ENCODE measurements around the gene CENPE. TPM values are rescaled to one million over a fixed set of nuclear protein-coding genes. Genes with fewer than 3 reads are reported as not detected.
"Not testable (repeated sequence)": the region's sequence is repeated elsewhere in the genome, so short reads cannot be mapped to it uniquely, and the experiment has no call there.

CENPE gene, protein sequence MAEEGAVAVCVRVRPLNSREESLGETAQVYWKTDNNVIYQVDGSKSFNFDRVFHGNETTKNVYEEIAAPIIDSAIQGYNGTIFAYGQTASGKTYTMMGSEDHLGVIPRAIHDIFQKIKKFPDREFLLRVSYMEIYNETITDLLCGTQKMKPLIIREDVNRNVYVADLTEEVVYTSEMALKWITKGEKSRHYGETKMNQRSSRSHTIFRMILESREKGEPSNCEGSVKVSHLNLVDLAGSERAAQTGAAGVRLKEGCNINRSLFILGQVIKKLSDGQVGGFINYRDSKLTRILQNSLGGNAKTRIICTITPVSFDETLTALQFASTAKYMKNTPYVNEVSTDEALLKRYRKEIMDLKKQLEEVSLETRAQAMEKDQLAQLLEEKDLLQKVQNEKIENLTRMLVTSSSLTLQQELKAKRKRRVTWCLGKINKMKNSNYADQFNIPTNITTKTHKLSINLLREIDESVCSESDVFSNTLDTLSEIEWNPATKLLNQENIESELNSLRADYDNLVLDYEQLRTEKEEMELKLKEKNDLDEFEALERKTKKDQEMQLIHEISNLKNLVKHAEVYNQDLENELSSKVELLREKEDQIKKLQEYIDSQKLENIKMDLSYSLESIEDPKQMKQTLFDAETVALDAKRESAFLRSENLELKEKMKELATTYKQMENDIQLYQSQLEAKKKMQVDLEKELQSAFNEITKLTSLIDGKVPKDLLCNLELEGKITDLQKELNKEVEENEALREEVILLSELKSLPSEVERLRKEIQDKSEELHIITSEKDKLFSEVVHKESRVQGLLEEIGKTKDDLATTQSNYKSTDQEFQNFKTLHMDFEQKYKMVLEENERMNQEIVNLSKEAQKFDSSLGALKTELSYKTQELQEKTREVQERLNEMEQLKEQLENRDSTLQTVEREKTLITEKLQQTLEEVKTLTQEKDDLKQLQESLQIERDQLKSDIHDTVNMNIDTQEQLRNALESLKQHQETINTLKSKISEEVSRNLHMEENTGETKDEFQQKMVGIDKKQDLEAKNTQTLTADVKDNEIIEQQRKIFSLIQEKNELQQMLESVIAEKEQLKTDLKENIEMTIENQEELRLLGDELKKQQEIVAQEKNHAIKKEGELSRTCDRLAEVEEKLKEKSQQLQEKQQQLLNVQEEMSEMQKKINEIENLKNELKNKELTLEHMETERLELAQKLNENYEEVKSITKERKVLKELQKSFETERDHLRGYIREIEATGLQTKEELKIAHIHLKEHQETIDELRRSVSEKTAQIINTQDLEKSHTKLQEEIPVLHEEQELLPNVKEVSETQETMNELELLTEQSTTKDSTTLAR (N-terminal part only)
- total RNA-seq = 0.35 TPM
- long read RNA-seq = 0 reads

DNA sequence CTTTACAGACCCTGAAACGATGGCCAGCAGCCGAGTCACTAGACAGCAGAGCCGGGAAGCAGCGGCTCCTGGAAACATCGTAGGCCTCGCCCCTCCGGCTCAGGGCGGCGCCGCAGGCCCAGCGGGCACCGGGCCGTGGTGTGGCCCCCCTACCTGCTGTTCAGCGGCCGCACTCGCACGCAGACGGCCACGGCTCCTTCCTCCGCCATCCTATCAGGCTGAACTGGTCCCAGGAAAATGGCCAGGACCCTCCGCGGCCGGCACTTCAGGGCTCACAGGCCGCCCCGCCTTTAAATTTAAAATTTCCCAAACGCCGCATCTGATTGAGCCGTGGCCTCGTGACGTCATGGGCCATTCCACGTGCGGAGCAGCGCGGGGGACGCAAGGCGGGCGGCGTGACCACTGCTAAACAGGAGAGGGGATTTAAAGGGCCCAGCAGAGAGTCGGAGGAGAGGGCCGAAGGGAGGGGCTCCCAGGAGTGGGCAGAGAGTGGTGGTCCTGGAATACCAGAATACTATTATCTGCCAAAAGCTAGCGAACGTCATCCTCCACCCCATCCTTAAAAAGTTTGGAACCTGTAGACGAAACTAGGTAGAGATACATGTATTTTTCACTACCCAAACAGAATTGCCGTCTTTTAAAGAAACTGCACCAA, at the start of gene CENPE:
Gene CENPE (minus strand): TSS at position 233 of the 655 bp plus-strand sequence. CDS start 24 bp downstream, at position 209.
- DNase-seq (peak; percentile 91), ATAC-seq (peak; percentile 98)
- intact Hi-C loops (cut with micrococcal nuclease) = no loop called here

- intact Hi-C loops (cut with micrococcal nuclease) = no loop called here
- ATAC-seq = no peak
- no peak for DNase-seq
Observed at GRCh38 chr4:103244251-103244650, 46.1 kb upstream of the CENPE start.

- ATAC-seq; intact Hi-C loops (cut with micrococcal nuclease); DNase-seq: not testable (repeated sequence)
Observed at GRCh38 chr4:103230938-103231337, 32.8 kb upstream of the CENPE start.

- DNase-seq; intact Hi-C loops (cut with micrococcal nuclease); ATAC-seq: not testable (repeated sequence)
Observed at GRCh38 chr4:103223556-103223955, 25.4 kb upstream of the CENPE start.

- ATAC-seq (no peak), DNase-seq (no peak)
- intact Hi-C loops (cut with micrococcal nuclease) = no loop called here
Observed at GRCh38 chr4:103207673-103208072, 9.5 kb upstream of the CENPE start.

- no peak for DNase-seq
- no peak for ATAC-seq
- intact Hi-C loops (cut with micrococcal nuclease) = no loop called here
Observed at GRCh38 chr4:103204111-103204510, 6.0 kb upstream of the CENPE start.

- no peak for ATAC-seq
- intact Hi-C loops (cut with micrococcal nuclease) = no loop called here
- DNase-seq = no peak
Observed at GRCh38 chr4:103201724-103202123, 3.6 kb upstream of the CENPE start.

DNA sequence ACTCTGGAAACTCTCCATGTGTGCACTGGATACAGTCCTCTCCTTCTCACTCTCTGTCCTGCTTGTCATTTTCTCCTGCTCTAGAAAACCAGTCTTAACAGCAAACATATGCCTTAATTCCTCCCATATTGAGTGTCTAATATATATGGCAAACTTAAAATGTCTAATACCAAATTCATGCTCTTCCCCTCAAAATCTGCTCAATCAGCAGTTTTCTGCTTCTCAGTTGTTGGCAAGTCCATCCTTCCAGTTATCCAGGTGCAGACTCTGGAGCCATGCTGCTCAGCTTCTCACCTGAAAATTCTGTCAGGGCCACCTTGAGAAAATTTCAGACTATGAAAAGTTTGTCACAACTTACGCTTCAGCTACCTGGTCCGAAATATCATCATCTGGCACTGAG, 3.1 kb upstream of the CENPE start:
- no peak for ATAC-seq
- no peak for DNase-seq
- intact Hi-C loops (cut with micrococcal nuclease) = no loop called here

GRCh38 chr4:103199009-103199408, 866 bp upstream of the CENPE start:
- no peak for DNase-seq
- no peak for ATAC-seq
- intact Hi-C loops (cut with micrococcal nuclease) = no loop called here

- ATAC-seq (peak; percentile 49), DNase-seq (no peak)
- intact Hi-C loops (cut with micrococcal nuclease) = no loop called here
Observed at GRCh38 chr4:103197765-103198110, 405 bp downstream of the CENPE start.

GRCh38 chr4:103193457-103193856, 4.7 kb downstream of the CENPE start:
- intact Hi-C loops (cut with micrococcal nuclease) = no loop called here
- ATAC-seq = no peak

DNA sequence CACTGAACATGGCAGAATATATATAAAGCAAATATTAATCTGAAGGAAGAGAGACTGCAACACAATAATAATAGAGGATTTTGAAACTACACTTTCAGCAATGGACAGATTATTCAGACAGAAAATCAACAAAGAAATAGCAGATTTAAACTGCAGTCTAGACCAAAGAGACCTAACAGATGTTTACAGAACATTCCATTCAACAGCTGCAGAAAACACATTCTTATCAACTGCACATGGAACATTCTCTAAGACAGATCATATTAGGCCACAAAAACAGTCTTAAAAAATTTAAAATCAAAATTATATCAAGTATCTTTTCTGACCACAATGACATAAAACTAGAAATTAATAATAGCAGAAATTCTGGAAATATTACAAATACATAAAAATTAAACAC, 27.1 kb downstream of the CENPE start:
- intact Hi-C loops (cut with micrococcal nuclease) = no loop called here
- DNase-seq (no peak), ATAC-seq (no peak)

More at GRCh38 chr4:103193457-103193856, 4.7 kb downstream of the CENPE start:
- no peak for DNase-seq

GRCh38 chr4:103169750-103170149, 28.4 kb downstream of the CENPE start:
- ATAC-seq; DNase-seq; intact Hi-C loops (cut with micrococcal nuclease): not testable (repeated sequence)

- intact Hi-C loops (cut with micrococcal nuclease) = no loop called here
- ATAC-seq (no peak), DNase-seq (no peak)
Observed at GRCh38 chr4:103168993-103169392, 29.1 kb downstream of the CENPE start.

DNA sequence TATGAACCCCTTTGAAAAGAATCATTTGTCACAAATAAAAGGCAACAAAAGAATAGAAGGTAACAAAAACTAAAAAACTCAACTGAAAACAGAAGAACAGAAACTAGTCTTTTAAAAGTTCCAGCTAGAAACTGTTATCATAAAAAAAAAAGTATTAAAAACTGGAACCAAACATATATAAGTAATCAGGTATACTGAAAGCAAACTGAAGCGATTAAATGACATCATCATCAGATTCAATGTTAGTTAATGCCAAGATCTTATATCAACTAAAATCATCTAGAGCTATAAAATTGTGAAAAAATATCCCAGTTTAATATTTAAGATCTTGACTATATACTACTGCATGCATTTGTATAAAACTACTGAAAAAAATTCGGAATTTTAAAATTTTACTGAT, 36.0 kb downstream of the CENPE start:
- intact Hi-C loops (cut with micrococcal nuclease) = no loop called here
- DNase-seq (no peak), ATAC-seq (no peak)

DNA sequence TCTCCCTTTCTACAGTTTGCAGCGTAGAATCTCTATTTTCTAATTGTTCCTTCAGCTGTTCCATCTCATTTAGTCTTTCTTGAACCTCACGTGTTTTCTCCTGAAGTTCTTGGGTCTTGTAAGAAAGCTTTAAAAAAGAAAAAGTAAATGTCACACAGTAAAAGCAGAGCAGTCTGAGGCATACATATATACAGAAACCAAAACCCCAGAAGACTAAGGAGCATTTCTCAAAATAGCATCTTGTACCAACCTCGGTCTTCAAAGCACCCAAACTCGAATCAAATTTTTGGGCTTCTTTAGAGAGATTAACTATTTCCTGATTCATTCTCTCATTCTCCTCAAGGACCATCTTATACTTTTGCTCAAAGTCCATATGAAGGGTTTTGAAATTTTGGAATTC, 39.4 kb downstream of the CENPE start:
- no peak for DNase-seq
- intact Hi-C loops (cut with micrococcal nuclease) = no loop called here
- ATAC-seq = no peak

- intact Hi-C loops (cut with micrococcal nuclease) = no loop called here
- ATAC-seq = no peak
- DNase-seq = no peak
Observed at GRCh38 chr4:103156106-103156505, 42.0 kb downstream of the CENPE start.

DNA sequence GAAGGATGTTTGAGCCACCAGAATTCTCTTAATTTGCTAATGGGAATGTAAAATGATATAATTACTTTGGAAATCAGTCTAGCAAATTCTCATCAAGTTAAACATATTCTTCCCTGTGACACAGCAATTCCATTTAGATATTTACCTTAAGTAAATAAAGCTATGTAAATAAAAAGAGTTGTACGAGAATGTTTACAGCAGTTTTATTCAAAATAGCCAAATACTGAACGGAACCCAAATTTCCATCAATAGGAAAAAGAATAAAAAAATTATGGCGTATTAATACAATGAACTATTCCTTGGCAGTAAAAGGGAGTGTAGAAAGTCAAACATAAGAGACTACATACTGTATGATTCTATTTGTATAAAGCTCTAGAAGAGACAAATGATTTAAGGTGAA, 45.8 kb downstream of the CENPE start:
- intact Hi-C loops (cut with micrococcal nuclease) = no loop called here

GRCh38 chr4:103150677-103151076, 47.5 kb downstream of the CENPE start:
- DNase-seq (no peak), ATAC-seq (no peak)
- intact Hi-C loops (cut with micrococcal nuclease) = no loop called here

More for the DNA sequence above, 45.8 kb downstream of the CENPE start:
- DNase-seq (no peak), ATAC-seq (no peak)

Data from left ventricle myocardium superior (tissue), 1 donor.